OCI-LY1 (cell line): Measurements from ENCODE around the gene EMX1.

Experiments used
- CTCF ChIP-seq: fragments of 200-600 bp; sonication (generic), shearing (Covaris generic); IDR thresholded peaks from 2 replicates; pipeline ENCODE4 v1.5.1; 2017; ENCODE audit warnings: mild to moderate bottlenecking, antibody characterized with exemption, low read length, moderate library complexity, mixed read lengths
- EZH2 ChIP-seq: fragments of 200-600 bp; sonication (generic), shearing (Covaris generic); IDR thresholded peaks from 2 replicates; pipeline ENCODE4 v1.8.0; 2017; ENCODE audit warnings: borderline replicate concordance, mixed run types, mild to moderate bottlenecking, antibody characterized with exemption, low read length, moderate library complexity, mixed read lengths

- TF ChIP-seq CTCF (peak; percentile 84), EZH2 (no peak)
These were observed 56.5 kb downstream of the EMX1 start for GRCh38 chr2:72973566-72974435.
